GM06990 (cell line): ENCODE data around the gene TCOF1.

Source experiments
- DNase-seq: peaks from one replicate; pipeline ENCODE4 v3.0.0-alpha.2; 2011; ENCODE audit not compliant: insufficient read length; ENCODE audit errors: extremely low read depth
- H3K27me3 ChIP-seq: replicated peaks from 2 replicates; pipeline ENCODE4 v1.6.0; 2011; ENCODE audit warnings: low read length; ENCODE audit not compliant: control insufficient read depth, insufficient read depth
- H3K36me3 ChIP-seq: 2 replicates; pipeline ENCODE4 v1.5.1; 2011; ENCODE audit warnings: low read length; ENCODE audit not compliant: control insufficient read depth, insufficient read depth
- H3K4me3 ChIP-seq: replicated peaks from 2 replicates; pipeline ENCODE4 v1.5.1; 2011; ENCODE audit warnings: low read depth, mild to moderate bottlenecking, control low read depth, low read length
- TF ChIP-seq, protein P1 (sequence below): IDR thresholded peaks from 2 replicates; pipeline ENCODE4 v1.5.1; 2011; ENCODE audit warnings: low read length, control low read depth, mild to moderate bottlenecking, inconsistent platforms; ENCODE audit not compliant: insufficient read depth, poor library complexity, severe bottlenecking

Gene TCOF1

GRCh38 chr5:150398722-150399523 lies 41.4 kb downstream of the TCOF1 start:
- H3K4me3 ChIP-seq, result no peak overlapping the region
- TF ChIP-seq, protein P1, sequence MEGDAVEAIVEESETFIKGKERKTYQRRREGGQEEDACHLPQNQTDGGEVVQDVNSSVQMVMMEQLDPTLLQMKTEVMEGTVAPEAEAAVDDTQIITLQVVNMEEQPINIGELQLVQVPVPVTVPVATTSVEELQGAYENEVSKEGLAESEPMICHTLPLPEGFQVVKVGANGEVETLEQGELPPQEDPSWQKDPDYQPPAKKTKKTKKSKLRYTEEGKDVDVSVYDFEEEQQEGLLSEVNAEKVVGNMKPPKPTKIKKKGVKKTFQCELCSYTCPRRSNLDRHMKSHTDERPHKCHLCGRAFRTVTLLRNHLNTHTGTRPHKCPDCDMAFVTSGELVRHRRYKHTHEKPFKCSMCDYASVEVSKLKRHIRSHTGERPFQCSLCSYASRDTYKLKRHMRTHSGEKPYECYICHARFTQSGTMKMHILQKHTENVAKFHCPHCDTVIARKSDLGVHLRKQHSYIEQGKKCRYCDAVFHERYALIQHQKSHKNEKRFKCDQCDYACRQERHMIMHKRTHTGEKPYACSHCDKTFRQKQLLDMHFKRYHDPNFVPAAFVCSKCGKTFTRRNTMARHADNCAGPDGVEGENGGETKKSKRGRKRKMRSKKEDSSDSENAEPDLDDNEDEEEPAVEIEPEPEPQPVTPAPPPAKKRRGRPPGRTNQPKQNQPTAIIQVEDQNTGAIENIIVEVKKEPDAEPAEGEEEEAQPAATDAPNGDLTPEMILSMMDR, result peak; percentile 76
- peak; percentile 78 for DNase-seq
- no peaks in the 10 kb centered on the region for H3K27me3 ChIP-seq
- peaks cover 52% of the 10 kb centered on the region for H3K36me3 ChIP-seq

GRCh38 chr5:150399524-150400211 lies 42.2 kb downstream of the TCOF1 start:
- TF ChIP-seq, protein P1, result no peak
- Histone ChIP-seq H3K27me3 (no peaks in the 10 kb centered on the region), H3K36me3 (peaks cover 55% of the 10 kb centered on the region), H3K4me3 (no peak overlapping the region)
- DNase-seq, result peak; percentile 76

DNA sequence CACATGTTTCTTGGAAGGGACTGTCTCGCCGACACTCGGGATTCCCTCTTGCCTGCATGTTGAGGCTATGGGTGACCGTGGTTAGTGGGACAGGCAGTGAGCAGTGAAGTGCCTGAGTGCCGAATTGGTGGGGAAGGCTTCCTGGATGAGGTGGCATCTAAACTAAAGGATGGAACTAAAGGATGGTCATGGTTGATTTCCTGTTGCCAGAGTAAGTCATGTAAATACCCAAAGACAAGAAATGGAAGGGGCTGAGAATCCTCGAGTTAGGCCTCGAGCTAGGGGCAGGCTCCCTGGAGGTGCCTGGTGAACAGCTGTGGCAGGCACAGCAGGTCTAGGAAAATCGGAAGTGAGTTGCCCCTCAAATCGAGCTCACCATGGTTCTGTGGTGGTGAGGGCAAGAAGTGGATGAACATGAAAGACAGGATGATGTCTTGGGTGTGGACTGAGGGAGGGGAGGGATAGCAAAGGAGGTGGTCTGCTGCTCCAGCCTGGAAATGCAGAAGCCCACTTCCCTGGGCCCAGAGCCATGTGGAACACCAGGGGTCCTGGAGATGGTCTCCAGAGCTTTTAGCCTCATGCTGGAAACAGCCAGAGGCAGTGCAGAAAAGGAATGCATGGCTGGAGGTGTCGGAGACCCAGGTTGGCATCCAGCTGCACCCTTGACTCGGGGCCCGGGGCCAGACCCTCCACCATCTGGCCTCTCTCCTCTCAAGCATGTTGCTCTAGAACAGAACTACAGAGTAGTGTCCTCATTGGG lies 43.0 kb downstream of the TCOF1 start:
- TF ChIP-seq, protein P1, result no peak
- Histone ChIP-seq H3K27me3 (no peaks in the 10 kb centered on the region), H3K4me3 (no peak overlapping the region), H3K36me3 (peaks cover 58% of the 10 kb centered on the region)
- DNase-seq, result peak; percentile 73

- Histone ChIP-seq H3K27me3 (no peaks in the 10 kb centered on the region), H3K36me3 (peaks cover 59% of the 10 kb centered on the region), H3K4me3 (no peak overlapping the region)
- DNase-seq, result no peak
- TF ChIP-seq, protein P1, result no peak
These were observed 43.5 kb downstream of the TCOF1 start for GRCh38 chr5:150401076-150401375.

DNA sequence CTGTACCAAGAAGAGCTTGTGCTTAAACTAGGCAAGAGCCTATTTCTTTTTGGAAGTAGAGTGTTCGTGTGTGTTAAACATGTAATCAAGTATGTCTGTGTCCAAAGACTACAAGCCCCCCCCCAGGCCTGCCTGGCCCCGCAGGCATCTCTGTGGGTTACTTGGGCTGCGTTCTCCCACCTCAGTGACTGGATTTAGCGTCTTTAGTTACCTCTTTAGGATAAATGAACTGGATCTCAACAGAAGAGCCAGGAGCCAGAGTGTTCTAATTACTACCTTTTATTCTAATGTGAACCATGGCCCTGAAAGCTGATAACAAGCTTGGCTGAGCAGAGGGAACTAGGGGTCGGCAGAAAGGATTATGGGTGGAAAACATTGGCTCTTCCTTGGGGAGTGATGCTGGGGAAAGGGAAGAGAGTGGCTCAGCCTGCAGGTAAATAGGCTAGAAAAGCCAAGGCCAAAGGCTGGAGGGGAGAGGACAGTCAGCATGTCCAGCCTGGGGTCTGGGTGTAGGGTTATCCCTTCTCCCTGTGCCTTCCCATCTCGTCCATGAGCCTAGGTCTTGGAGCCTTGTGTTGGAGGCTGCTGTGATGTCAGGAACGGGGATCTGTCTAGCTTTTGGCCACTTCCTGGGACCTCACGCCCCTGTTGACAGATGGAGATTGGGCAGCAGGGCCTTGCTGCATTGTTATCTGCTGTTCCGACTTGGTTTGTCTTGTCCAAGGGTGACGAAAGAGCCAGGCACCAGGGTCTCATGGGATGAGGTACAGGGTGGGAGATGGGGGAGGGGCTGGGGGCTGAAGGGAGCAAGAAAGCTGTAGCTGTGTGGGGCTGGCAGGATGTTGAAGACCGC lies 44.1 kb downstream of the TCOF1 start:
- TF ChIP-seq, protein P1, result no peak
- peak; percentile 59 for DNase-seq
- Histone ChIP-seq H3K4me3 (no peak overlapping the region), H3K27me3 (no peaks in the 10 kb centered on the region), H3K36me3 (peaks cover 60% of the 10 kb centered on the region)
